Endometrial microvascular endothelial cells (primary cell): ENCODE data around the gene HTT. TPM values are rescaled to one million over a fixed set of nuclear protein-coding genes. Genes with fewer than 3 reads are reported as not detected.

Experiments
- in situ Hi-C: cut with HindIII; loops from 2 replicates; pipeline ENCODE4 v1.10.0; 2017; ENCODE audit warnings: low sequenced_read_pairs, low pct_unique_long_range_greater_than_20kb; ENCODE audit errors: inconsistent ontology term
- total RNA-seq: library from RNA; depleted of rRNA; stranded (reverse); fragments of >200 nt; gene quantifications from one replicate; pipeline ENCODE4 v1.2.3, GENCODE V29; 2015; ENCODE audit errors: inconsistent ontology term

Gene HTT
- total RNA-seq, 1 donor from 2014 or later, result 36.3 TPM

DNA sequence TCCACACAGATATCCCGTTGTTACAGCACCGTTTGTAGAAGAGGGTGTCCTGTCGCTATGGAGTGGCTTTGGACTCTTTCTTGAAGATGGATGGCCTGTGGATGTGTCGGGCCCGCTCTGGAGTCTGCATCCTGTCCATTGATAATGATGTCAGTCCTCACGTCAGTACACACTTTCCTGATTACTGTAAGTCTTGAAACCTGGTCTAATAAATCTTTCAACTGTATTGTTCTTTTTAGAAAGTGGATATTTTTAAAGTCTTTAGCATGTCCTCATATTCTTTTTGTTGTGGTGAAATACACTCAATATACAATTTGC lies 189.4 kb downstream of the HTT start:
- in situ Hi-C loops, result no loop called here

DNA sequence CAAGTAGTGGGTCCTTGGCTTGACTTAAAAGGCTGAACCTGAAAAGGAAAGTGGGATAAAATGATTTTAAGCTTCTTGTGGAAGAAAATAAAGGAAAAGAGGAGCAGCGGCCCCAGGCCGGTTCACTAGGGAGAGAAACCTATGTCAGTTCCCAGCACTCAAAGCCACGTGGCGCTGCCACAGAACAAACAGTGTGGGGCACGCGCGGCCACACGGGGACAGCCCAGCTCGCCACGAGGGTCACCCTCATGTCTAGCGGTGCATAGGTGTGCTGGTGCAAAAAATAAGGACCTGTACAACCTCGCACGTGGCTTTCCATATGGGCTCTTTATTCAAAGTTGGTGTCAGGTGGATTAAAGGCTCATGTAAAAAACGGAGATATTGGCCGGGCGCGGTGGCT lies 191.6 kb downstream of the HTT start:
- in situ Hi-C loops, result no loop called here

DNA sequence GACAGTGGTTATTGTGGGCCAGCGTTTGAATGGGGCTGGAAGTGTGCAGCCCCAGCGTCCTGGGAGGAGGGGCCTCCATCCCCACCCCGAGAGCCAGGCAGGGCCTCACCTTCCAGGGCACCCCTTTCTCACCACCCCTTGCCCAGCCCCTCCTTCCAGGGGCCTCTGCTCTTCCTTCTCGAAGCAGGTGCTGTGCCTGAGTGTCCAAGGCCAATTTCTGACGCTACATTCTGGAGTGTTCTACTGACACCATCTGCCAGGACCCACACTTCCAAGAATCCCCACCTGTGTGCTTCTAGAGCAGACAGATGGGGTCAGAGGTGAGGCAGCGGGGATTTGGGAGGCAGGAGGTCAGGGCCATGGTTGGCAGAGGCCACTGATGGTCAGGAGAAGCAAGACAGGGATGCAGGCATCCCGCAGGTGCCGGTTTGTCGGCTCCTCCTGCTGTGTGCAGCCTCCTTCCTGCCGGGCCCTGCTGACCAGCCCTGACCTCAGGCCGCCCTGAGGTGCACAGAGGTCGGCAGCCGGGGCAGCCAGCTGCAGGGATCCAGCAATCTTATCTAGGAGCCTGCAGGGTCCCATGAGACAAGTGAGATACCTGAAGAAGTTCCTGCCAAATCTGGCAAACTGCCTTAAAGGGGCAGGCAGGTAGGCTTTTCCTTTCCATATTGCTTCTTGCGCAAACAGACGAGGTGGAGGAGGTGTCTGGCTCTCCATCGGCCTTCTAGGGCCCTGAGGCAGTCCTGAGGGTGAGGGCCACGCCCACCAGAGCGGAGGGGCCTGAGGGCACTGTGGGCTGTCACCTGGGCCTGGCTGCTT lies 193.3 kb downstream of the HTT start:
- in situ Hi-C loops, result no loop called here

DNA sequence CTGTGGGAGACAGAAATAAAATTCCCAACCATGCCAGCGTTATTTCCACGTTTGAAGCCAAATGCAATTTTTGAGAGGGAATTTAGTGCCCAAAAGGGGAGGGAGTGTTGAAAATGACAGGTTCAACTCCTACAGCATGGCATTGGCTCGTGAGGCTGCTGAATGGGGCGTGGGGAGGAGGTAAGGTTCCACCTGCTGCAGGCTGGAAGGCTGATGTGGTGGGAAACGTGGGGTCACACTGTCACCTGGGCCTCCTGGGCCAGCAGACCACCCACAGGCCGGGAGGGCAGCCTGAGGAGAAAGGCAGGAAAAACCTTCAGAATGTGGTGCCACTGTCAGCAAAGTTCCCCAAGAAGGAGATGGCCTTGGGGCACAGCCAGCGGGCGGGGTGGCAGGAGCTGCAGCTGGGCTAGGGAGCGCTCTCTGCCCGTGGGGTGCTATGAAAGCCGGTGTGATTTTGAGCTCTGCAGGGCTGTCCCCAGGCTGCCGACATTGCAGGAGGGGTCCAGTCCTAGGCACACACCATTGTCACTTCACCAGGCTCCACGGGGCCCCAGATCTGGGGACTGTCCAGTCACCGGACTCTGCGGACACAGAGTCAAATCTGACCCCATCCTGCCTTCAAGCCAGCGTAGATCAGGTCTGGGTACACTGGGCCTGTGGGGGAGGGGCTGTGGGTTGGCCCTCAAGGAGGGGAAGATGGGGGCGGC lies 194.1 kb downstream of the HTT start:
- in situ Hi-C loops, result no loop called here

DNA sequence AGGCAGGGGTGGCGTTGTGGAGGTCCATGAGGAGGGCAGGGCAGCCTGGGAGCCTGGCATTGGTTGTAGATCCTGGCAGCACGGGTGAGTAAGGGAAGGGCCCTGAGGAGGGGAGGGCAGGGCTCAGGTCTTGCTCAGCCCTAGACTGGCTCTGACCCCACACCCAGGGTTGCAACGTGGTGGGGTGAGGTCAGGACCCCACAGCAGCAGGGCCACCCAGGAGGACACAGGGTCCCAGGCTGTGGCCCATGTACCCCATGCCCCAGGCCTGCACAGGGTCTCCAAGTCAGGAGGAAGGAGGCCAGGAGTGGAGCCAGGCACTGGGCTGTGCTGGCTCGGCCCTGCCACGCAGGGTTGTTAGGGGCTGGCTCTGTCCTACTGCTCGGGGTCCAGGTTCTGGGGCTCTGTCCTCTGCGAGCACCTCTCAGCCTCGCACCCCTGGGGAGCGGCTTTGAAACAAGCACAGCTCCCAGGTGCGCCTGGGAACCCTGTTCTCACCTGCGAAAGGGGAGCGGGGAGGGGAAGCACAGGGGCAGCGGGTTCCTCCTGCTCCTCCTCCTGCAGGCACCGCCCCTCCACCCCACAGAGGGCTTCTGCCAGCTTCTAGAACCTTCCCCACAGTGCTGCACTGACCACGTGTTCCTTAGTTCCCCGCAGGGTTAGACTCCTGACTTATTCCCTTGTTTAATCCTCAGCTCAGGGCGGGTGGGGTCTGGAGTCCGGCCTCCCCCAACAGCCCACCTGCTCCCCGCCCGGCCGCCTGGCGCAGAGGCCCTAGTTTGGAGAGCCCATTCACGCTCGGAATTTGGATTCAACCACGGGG lies 194.8 kb downstream of the HTT start:
- in situ Hi-C loops, result no loop called here

DNA sequence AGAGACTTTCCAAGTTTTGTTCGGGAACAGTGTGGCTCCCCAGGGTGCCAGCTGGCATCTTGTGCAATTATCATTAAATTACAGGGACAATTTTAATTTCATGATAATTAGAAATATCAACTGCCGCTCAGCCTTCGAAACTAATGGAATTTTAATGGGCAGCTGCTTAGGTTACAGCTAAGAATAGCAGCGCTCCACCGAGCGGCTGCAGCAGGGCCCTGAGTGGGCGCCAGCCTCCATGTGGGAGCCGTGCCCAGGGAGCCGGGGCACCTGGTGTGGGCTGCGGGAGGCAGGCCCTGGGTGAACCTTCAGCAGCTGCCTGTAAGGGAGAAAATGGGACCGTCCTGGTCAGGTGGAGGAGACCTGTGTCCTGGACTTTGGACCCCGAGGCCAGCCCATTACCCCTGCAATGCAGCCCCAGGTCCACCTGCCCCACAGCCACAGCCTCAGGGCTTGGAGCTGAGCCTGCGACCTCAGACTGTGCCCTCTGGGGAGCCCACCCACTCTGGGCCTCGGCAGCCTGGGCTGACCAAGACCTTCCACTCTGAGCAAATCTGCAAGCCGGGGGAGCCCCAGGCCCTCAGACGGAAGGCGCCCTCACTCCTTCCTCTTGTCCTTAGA lies 195.6 kb downstream of the HTT start:
- in situ Hi-C loops, result no loop called here

DNA sequence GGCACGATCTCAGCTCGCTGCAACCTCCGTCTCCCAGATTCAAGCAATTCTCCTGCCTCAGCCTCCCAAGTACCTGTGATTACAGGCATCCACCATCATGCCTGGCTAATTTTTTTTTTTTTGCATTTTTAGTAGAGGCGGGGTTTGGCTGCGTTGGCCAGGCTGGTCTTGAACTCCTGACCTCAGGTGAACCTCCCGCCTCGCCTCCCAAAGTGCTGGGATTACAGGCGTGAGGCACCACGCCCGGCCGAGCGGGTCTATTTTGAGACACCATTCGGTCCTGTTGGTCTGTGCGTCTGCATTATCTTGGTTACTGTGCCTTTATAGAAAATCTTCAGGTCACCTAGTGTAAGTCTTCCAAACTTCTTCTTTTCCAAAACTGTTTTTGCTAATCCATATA lies 196.7 kb downstream of the HTT start:
- in situ Hi-C loops, result no loop called here

GRCh38 chr4:3276986-3277385 lies 202.5 kb downstream of the HTT start:
- in situ Hi-C loops, result no loop called here

- in situ Hi-C loops, result no loop called here
These were observed 206.0 kb downstream of the HTT start for GRCh38 chr4:3280466-3280865.

DNA sequence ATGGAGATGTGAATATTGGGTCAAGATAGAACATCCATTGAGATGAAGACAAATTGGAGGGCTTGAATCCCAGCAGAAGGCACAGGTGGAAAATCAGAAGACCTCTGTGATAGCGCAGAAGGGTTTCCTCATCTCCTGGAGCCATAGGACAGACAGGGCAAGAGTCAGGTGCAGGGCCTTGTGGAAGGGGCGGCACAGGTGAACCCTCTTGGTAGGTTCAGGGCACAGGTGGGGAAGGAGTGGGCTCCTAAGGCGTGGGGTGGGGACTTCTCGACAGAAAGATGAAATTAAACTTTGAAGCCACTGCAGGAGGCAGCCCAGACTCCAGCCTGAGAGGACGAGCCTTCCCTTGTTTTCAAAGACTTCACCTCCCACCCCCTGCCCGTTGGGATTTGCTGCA lies 209.0 kb downstream of the HTT start:
- in situ Hi-C loops, result no loop called here

DNA sequence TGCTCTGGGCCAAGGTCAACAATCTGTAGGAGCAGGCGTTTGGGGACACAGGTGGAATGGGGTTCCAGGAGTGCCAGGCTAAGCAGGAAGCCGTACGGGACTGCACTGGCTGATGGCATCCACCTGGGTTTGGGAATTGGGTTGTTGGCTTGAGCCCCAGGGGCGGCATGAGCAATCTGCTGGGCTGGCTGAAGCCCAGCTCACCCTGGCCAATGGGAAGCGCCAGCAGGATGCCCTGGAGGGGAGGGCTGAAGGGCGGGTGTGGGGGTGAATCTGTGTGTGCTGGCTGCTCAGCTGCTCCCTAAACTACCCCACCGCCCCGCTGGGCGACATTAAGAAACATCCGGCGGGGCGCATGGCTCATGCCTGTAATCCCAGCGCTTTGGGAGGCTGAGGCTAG lies 209.4 kb downstream of the HTT start:
- in situ Hi-C loops, result no loop called here

DNA sequence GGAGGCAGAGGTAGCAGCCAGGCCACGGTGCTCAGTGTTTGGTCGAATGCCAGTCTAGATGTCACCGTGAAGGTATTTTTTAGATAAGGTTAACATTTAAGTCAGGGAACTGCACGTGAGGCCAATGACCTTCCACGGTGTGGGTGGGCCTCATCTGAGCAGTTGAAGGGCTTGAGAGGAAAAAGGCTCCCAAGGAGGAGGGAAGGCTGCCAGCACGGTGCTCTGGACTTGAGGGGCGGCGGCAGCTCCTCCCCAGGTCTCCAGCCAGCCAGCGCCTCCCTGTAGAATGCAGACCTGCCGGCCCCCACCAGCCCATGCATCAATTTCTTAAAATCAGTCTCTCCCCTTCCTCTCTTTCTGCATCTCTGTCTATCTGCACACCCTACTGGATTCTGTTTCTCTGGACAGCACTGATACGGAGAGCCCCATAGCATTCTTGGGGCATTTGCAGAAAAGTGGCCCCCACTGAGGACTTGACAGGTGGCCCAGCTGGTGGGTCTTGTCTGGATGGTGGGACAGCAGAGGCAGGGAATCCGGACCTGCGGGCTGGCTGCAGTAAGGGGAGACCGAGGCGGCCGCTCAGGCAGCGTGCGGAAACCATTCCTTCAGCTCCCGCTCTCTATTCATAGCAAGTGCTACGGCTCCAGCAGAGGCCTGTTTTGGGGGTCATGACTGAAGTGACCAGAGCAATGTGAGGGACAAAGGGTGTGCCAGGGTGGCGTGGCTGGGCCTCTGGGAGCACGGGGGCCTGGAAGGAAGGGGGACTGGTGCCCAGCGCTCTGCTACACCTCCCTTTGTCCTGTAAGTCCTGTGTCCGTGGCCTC lies 210.5 kb downstream of the HTT start:
- in situ Hi-C loops, result no loop called here

DNA sequence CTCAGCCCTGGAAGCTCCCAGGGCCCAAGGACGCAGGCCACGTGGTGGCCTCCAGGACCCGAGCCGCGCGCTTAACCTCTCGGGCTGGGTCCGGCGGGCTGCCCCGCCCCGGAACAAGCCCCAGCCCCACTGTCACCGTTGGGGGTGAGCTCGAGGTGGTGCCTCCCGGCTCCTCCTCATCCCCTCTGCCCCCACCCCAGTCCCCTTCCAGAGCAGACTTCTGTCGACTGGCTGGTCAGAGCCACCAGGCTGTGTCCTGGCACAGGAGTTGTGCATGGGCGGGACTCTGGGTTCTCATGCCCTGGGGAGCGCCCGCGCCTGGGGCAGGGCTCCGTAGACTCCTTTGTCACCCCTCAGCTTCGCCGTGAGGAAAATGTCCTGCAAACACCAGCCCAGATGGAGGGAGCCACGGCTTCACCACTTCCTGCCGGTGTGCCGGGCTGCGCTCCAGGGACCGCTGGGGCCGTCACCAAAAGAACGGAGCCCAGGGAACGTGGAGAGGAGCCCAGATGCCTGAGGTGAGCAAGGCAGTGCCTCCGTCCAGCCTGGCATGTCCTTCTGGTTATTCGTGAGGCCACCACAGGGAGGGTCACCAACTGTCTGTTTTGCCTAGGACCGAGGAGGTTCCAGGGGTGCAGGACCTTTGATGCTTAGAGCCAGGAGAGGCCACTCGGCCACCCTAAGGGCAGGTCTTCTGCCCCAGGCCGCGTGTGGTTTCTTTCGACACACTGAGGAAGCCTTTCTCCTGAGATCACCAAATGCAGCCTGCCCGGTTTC lies 211.3 kb downstream of the HTT start:
- in situ Hi-C loops, result no loop called here

- in situ Hi-C loops, result no loop called here
These were observed 212.1 kb downstream of the HTT start for GRCh38 chr4:3286335-3287175.

GRCh38 chr4:3287271-3287971 lies 212.9 kb downstream of the HTT start:
- in situ Hi-C loops, result no loop called here

GRCh38 chr4:3287972-3288570 lies 213.6 kb downstream of the HTT start:
- in situ Hi-C loops, result no loop called here
